Effector memory CD8-positive, alpha-beta T cell (primary cell): Measurements from ENCODE around the gene NAV2.

Experiments used
- ATAC-seq: fragments of 150-1000 bp; cut with Tn5 transposase; replicated peaks from 2 replicates; pipeline ENCODE4 v1.10.0; 2021; ENCODE audit warnings: mild to moderate bottlenecking, moderate library complexity
- DNase-seq, 3 experiments: peaks; one replicate each; pipeline ENCODE4 v3.0.0; 2021
- H3K27ac Mint-ChIP-seq, 2 donors: one replicate each; pipeline ENCODE4 v1.8.0; 2022; ENCODE audit warnings: mild to moderate bottlenecking in 2 of 2, mixed read lengths in 2 of 2, moderate library complexity in 2 of 2
- H3K27me3 Mint-ChIP-seq, 2 donors: one replicate each; pipeline ENCODE4 v1.8.0; 2022; ENCODE audit warnings: mixed read lengths in 2 of 2
- H3K36me3 Mint-ChIP-seq: one replicate; pipeline ENCODE4 v1.8.0; 2022; ENCODE audit warnings: mild to moderate bottlenecking, moderate library complexity, mixed read lengths; ENCODE audit not compliant: insufficient read depth
- H3K4me1 Mint-ChIP-seq, 2 donors: one replicate each; pipeline ENCODE4 v1.8.0; 2022; ENCODE audit warnings: low read depth in 2 of 2, mixed read lengths in 2 of 2
- H3K4me3 Mint-ChIP-seq, 2 donors: one replicate each; pipeline ENCODE4 v1.8.0; 2022; ENCODE audit warnings: mild to moderate bottlenecking in 2 of 2, mixed read lengths in 2 of 2, moderate library complexity in 2 of 2
- H3K9me3 Mint-ChIP-seq, 2 donors: one replicate each; pipeline ENCODE4 v1.8.0; 2022; ENCODE audit warnings: mixed read lengths in 2 of 2

The NAV2 gene

GRCh38 chr11:20010156-20010850 lies 297.7 kb downstream of the NAV2 start:
- peaks cover 12 to 17% of the 10 kb centered on the region in 2 donors for H3K27me3 Mint-ChIP-seq
- H3K4me1 Mint-ChIP-seq, result no peaks in the 10 kb centered on the region
- H3K27ac Mint-ChIP-seq, result no peak overlapping the region
- no peak for DNase-seq
- ATAC-seq, result no peak
- H3K36me3 Mint-ChIP-seq, result peaks cover 4% of the 10 kb centered on the region
- no peaks in the 10 kb centered on the region for H3K9me3 Mint-ChIP-seq
- H3K4me3 Mint-ChIP-seq, result no peak overlapping the region

GRCh38 chr11:20010851-20011225 lies 298.2 kb downstream of the NAV2 start:
- no peak overlapping the region for H3K4me3 Mint-ChIP-seq
- H3K9me3 Mint-ChIP-seq, result no peaks in the 10 kb centered on the region

GRCh38 chr11:20011307-20011951 lies 298.8 kb downstream of the NAV2 start:
- Mint-ChIP-seq H3K4me3 (no peak overlapping the region), H3K9me3 (no peaks in the 10 kb centered on the region), H3K27me3 (peaks cover 12 to 24% of the 10 kb centered on the region in 2 donors), H3K27ac (no peak overlapping the region), H3K36me3 (peaks cover 4% of the 10 kb centered on the region), H3K4me1 (no peaks in the 10 kb centered on the region)
- ATAC-seq (no peak), DNase-seq (no peak)

More at GRCh38 chr11:20010851-20011225, 298.2 kb downstream of the NAV2 start:
- H3K27me3 Mint-ChIP-seq, result peaks cover 12 to 23% of the 10 kb centered on the region in 2 donors
- ATAC-seq (no peak), DNase-seq (no peak)
- no peak overlapping the region for H3K27ac Mint-ChIP-seq
- H3K36me3 Mint-ChIP-seq, result peaks cover 4% of the 10 kb centered on the region
- no peaks in the 10 kb centered on the region for H3K4me1 Mint-ChIP-seq

- H3K36me3 Mint-ChIP-seq, result peaks cover 4% of the 10 kb centered on the region
- H3K4me1 Mint-ChIP-seq, result no peaks in the 10 kb centered on the region
- DNase-seq (no peak), ATAC-seq (no peak)
- H3K4me3 Mint-ChIP-seq, result no peak overlapping the region
- no peaks in the 10 kb centered on the region for H3K9me3 Mint-ChIP-seq
- H3K27ac Mint-ChIP-seq, result no peak overlapping the region
- H3K27me3 Mint-ChIP-seq, result peaks cover 18 to 32% of the 10 kb centered on the region in 2 donors
Observed at GRCh38 chr11:20013346-20014066, 300.9 kb downstream of the NAV2 start.

- no peaks in the 10 kb centered on the region for H3K9me3 Mint-ChIP-seq
- H3K4me1 Mint-ChIP-seq, result no peaks in the 10 kb centered on the region
- no peak overlapping the region for H3K4me3 Mint-ChIP-seq
- H3K27ac Mint-ChIP-seq, result no peak overlapping the region
- H3K27me3 Mint-ChIP-seq, result peaks cover 18 to 32% of the 10 kb centered on the region in 2 donors
- peaks cover 4% of the 10 kb centered on the region for H3K36me3 Mint-ChIP-seq
- DNase-seq, result no peak
- ATAC-seq, result no peak
Observed at GRCh38 chr11:20014067-20014402, 301.4 kb downstream of the NAV2 start.

- Mint-ChIP-seq H3K36me3 (peaks cover 4% of the 10 kb centered on the region), H3K4me1 (no peaks in the 10 kb centered on the region), H3K9me3 (no peaks in the 10 kb centered on the region), H3K27ac (no peak overlapping the region), H3K4me3 (no peak overlapping the region), H3K27me3 (peaks cover 18 to 32% of the 10 kb centered on the region in 2 donors)
- ATAC-seq (no peak), DNase-seq (no peak)
Observed at GRCh38 chr11:20015101-20015500, 302.5 kb downstream of the NAV2 start.

- Mint-ChIP-seq H3K4me3 (no peak overlapping the region), H3K9me3 (no peaks in the 10 kb centered on the region), H3K27me3 (peaks cover 18 to 32% of the 10 kb centered on the region in 2 donors), H3K27ac (no peak overlapping the region), H3K4me1 (no peaks in the 10 kb centered on the region), H3K36me3 (peaks cover 4% of the 10 kb centered on the region)
- ATAC-seq, result no peak
- DNase-seq, result no peak
Observed at GRCh38 chr11:20015529-20016427, 303.1 kb downstream of the NAV2 start.

- H3K36me3 Mint-ChIP-seq, result peaks cover 4% of the 10 kb centered on the region
- H3K4me3 Mint-ChIP-seq, result no peak overlapping the region
- H3K27me3 Mint-ChIP-seq, result peaks cover 18 to 32% of the 10 kb centered on the region in 2 donors
- no peak for DNase-seq
- no peak overlapping the region for H3K27ac Mint-ChIP-seq
- no peak for ATAC-seq
- no peaks in the 10 kb centered on the region for H3K9me3 Mint-ChIP-seq
- H3K4me1 Mint-ChIP-seq, result no peaks in the 10 kb centered on the region
Observed at GRCh38 chr11:20016526-20016925, 303.9 kb downstream of the NAV2 start.

GRCh38 chr11:20017320-20017719 lies 304.7 kb downstream of the NAV2 start:
- no peak overlapping the region for H3K4me3 Mint-ChIP-seq
- no peak for DNase-seq
- peaks cover 16 to 32% of the 10 kb centered on the region in 2 donors for H3K27me3 Mint-ChIP-seq
- H3K36me3 Mint-ChIP-seq, result peaks cover 2% of the 10 kb centered on the region
- no peak for ATAC-seq
- H3K9me3 Mint-ChIP-seq, result no peaks in the 10 kb centered on the region
- H3K4me1 Mint-ChIP-seq, result no peaks in the 10 kb centered on the region
- H3K27ac Mint-ChIP-seq, result no peak overlapping the region

- Mint-ChIP-seq H3K9me3 (no peaks in the 10 kb centered on the region), H3K36me3 (no peaks in the 10 kb centered on the region), H3K27ac (no peak overlapping the region), H3K4me3 (no peak overlapping the region), H3K27me3 (peaks cover 13 to 15% of the 10 kb centered on the region in 2 donors), H3K4me1 (no peaks in the 10 kb centered on the region)
- DNase-seq, result no peak
- ATAC-seq, result no peak
Observed at GRCh38 chr11:20020198-20020597, 307.6 kb downstream of the NAV2 start.

- Mint-ChIP-seq H3K36me3 (no peaks in the 10 kb centered on the region), H3K9me3 (no peaks in the 10 kb centered on the region), H3K27me3 (peaks cover 10 to 13% of the 10 kb centered on the region in 2 donors), H3K4me1 (no peaks in the 10 kb centered on the region), H3K27ac (no peak overlapping the region), H3K4me3 (no peak overlapping the region)
- DNase-seq, result no peak
- ATAC-seq, result no peak
Observed at GRCh38 chr11:20020716-20021115, 308.1 kb downstream of the NAV2 start.

- Mint-ChIP-seq H3K27ac (no peak overlapping the region), H3K4me3 (no peak overlapping the region), H3K27me3 (peaks cover 7 to 13% of the 10 kb centered on the region in 2 donors), H3K4me1 (no peaks in the 10 kb centered on the region), H3K9me3 (no peaks in the 10 kb centered on the region), H3K36me3 (no peaks in the 10 kb centered on the region)
- DNase-seq (no peak), ATAC-seq (no peak)
Observed at GRCh38 chr11:20021212-20021611, 308.6 kb downstream of the NAV2 start.

- H3K9me3 Mint-ChIP-seq, result no peaks in the 10 kb centered on the region
- H3K27ac Mint-ChIP-seq, result no peak overlapping the region
- DNase-seq, result no peak
- no peak for ATAC-seq
- no peak overlapping the region for H3K4me3 Mint-ChIP-seq
- no peaks in the 10 kb centered on the region for H3K36me3 Mint-ChIP-seq
- no peaks in the 10 kb centered on the region for H3K4me1 Mint-ChIP-seq
- H3K27me3 Mint-ChIP-seq, result peaks cover 7 to 13% of the 10 kb centered on the region in 2 donors
Observed at GRCh38 chr11:20021771-20022362, 309.2 kb downstream of the NAV2 start.
